ENCODE measurements around the gene IPP. TPM values are rescaled to one million over a fixed set of nuclear protein-coding genes. Genes with fewer than 3 reads are reported as not detected.

Gene IPP
- total RNA-seq: 1 to 10 TPM; 6.4 to 8.4 (median 7.4) TPM

GRCh38 chr1:45750298-45751038 is at the start of gene IPP:
Gene IPP (minus strand): TSS chr1:45750653. CDS start chr1:45746411, 4,242 bp downstream.
- Histone ChIP-seq H3K4me3 (peak within 1 kb of the TSS; percentile 47 to 82 (median 62)), H3K36me3 (peaks cover 0 to 5% (median 0%) of the 10 kb centered on the region in 3 donors), H3K4me1 (peaks cover 6 to 44% (median 8%) of the 10 kb centered on the region in 3 donors), H3K27me3 (no peaks in the 10 kb centered on the region), H3K9me3 (peaks cover 0 to 12% (median 9%) of the 10 kb centered on the region in 3 donors), H3K27ac (peak within 1 kb of the TSS; percentile 89 to 99 (median 96))
- intact Hi-C loops (cut with DNase I): no loop called here
- 0% methylated on average over 2 to 20 of the region's 58 CpGs for whole genome bisulfite sequencing, 2 donors
- peak; percentile 68 for DNase-seq
- peak in 4 of 6 experiments; percentile 22 to 64 (median 45) for TF ChIP-seq CTCF (IDR thresholded peaks at IDR 0.05)
- peak in 3 of 4 donors; percentile 88 to 94 (median 92) for TF ChIP-seq POLR2A (IDR thresholded peaks at IDR 0.05)

GRCh38 chr1:45796946-45797345 is 46.5 kb upstream of the IPP start:
- Histone ChIP-seq H3K36me3 (no peaks in the 10 kb centered on the region), H3K27me3 (peaks cover 0 to 11% (median 0%) of the 10 kb centered on the region in 4 donors), H3K9me3 (no peaks in the 10 kb centered on the region), H3K4me1 (no peaks in the 10 kb centered on the region), H3K4me3 (no peak overlapping the region), H3K27ac (no peak overlapping the region)
- TF ChIP-seq POLR2A (IDR thresholded peaks at IDR 0.05) (no peak), CTCF (IDR thresholded peaks at IDR 0.05) (no peak)
- WGBS, 2 donors: 91 to 93% methylated on average over 5 to 6 of the region's 9 CpGs
- intact Hi-C loops (cut with DNase I): no loop called here
- no peak for DNase-seq

DNA sequence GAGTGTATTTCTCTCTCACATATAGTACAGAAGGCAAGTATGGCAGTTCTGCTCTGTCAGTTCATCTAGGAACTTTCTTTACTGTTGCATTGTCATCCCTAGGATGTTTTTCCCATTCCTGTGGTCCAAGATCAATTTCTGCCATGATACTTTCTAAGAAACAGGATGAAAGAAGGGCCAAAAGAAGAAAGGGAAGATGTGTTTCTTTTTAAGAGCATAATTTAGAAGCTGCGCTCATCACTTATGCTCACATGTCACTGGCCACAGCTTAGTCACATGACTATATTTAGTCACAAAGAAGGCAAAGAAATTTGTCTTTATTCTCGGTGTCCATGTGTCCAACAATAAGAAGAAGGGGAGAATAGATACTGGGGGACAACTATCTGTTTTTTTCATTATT is 45.9 kb upstream of the IPP start:
- Histone ChIP-seq H3K4me3 (no peak overlapping the region), H3K27me3 (peaks cover 0 to 11% (median 0%) of the 10 kb centered on the region in 4 donors), H3K36me3 (no peaks in the 10 kb centered on the region), H3K9me3 (no peaks in the 10 kb centered on the region), H3K27ac (no peak overlapping the region), H3K4me1 (no peaks in the 10 kb centered on the region)
- TF ChIP-seq POLR2A (IDR thresholded peaks at IDR 0.05) (no peak), CTCF (IDR thresholded peaks at IDR 0.05) (no peak)
- intact Hi-C loops (cut with DNase I): no loop called here
- DNase-seq: no peak
- 66 to 83% methylated on average over 2 of the region's 2 CpGs for WGBS, 2 donors

DNA sequence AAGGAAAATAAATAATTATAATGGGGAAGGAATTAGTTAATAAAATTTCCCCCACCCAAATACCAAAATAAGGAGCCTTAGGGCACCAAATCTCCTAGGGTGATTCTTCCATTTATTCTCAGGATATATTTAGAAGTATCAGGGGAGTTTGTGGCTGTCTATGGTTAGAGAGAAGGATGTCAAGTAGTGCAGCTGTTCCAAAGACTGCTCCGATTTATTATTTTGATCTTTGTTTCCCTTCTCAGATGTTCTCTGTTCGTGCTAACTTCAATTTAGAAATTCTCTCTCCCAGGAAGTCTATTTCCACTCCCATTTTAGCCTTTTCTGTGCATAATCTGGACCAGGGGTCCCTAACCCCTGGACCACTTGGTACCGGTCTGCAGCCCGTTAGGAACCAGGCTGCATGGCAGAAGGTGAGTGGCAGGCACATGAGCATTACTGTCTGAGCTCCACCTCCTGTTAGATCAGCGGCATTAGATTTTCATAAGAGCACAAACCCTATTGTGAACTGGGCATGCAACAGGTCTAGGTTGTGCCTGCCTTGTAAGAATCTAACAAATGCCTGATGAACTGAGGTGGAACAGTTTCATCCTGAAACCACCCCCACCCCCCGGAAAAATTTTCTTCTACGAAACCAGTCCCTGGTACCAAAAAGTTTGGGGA is 43.6 kb upstream of the IPP start:
- WGBS, 2 donors: 49 to 56% methylated on average over 6 of the region's 7 CpGs
- Histone ChIP-seq H3K27me3 (peaks cover 0 to 11% (median 0%) of the 10 kb centered on the region in 4 donors), H3K4me3 (no peak overlapping the region), H3K27ac (no peak overlapping the region), H3K9me3 (no peaks in the 10 kb centered on the region), H3K4me1 (no peaks in the 10 kb centered on the region), H3K36me3 (no peaks in the 10 kb centered on the region)
- TF ChIP-seq POLR2A (IDR thresholded peaks at IDR 0.05) (no peak), CTCF (IDR thresholded peaks at IDR 0.05) (no peak)
- intact Hi-C loops (cut with DNase I): no loop called here
- no peak for DNase-seq

DNA sequence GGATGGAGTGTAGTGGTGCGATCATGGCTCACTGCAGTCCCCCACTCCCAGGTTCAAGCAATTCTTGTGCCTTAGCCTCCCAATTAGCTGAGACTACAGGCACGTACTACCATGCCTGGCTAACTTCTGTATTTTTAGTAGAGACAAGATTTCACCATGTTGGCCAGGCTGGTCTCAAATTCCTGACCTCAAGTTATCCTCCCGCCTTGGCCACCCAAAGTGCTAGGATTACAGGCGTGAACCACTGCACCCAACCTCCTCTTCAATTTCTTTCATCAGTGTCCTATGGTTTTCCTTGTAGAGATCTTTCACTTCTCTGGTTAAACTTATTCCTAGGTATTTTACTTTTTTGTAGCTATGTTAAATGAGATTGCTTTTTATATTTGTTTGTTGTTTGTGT is 42.3 kb upstream of the IPP start:
- 75 to 92% methylated on average over 4 of the region's 4 CpGs for WGBS, 2 donors
- TF ChIP-seq POLR2A (IDR thresholded peaks at IDR 0.05): no peak
- no peak for TF ChIP-seq CTCF (IDR thresholded peaks at IDR 0.05)
- Histone ChIP-seq H3K9me3 (no peaks in the 10 kb centered on the region), H3K27ac (no peak overlapping the region), H3K36me3 (no peaks in the 10 kb centered on the region), H3K4me1 (no peaks in the 10 kb centered on the region), H3K4me3 (no peak overlapping the region), H3K27me3 (peaks cover 0 to 11% (median 0%) of the 10 kb centered on the region in 4 donors)
- intact Hi-C loops (cut with DNase I): no loop called here
- DNase-seq: no peak
